Left ventricle myocardium inferior (tissue), 1 donor: ENCODE measurements around the gene ABCG1. TPM values are rescaled to one million over a fixed set of nuclear protein-coding genes. Genes with fewer than 3 reads are reported as not detected.

Experiments
- DNase-seq: peaks from one replicate; pipeline ENCODE4 v3.0.0-alpha.2; 2020
- H3K27ac ChIP-seq: fragments of 200-600 bp; replicated peaks from 2 replicates; pipeline ENCODE4 v1.8.0; 2021
- H3K27me3 ChIP-seq: fragments of 200-600 bp; 2 replicates; pipeline ENCODE4 v1.8.0; 2021; ENCODE audit warnings: low read depth
- H3K36me3 ChIP-seq: fragments of 200-600 bp; 2 replicates; pipeline ENCODE4 v1.8.0; 2021
- H3K4me1 ChIP-seq: fragments of 200-600 bp; 2 replicates; pipeline ENCODE4 v1.8.0; 2021
- H3K4me3 ChIP-seq: fragments of 200-600 bp; 2 replicates; pipeline ENCODE4 v1.8.0; 2021; ENCODE audit warnings: mild to moderate bottlenecking, moderate library complexity
- H3K9me3 ChIP-seq: fragments of 200-600 bp; replicated peaks from 2 replicates; pipeline ENCODE4 v1.8.0; 2021
- CTCF ChIP-seq: fragments of 200-600 bp; IDR thresholded peaks from 2 replicates; pipeline ENCODE4 v1.8.0; 2021; ENCODE audit warnings: antibody characterized with exemption, mild to moderate bottlenecking, borderline replicate concordance
- intact Hi-C: fragments of 100-400 bp; cut with micrococcal nuclease; formaldehyde crosslinking; loops from one replicate; pipeline ENCODE4 v1.11.0; 2022
- total RNA-seq: library from RNA; stranded (reverse); fragmentation: NEBNext Ultra II Directional; extraction: Animal tissue kit (Norgen Biotek cat#: 25700); gene quantifications from one replicate; pipeline ENCODE4 v1.2.1, GENCODE V29; 2021
- donor health status: DM: no; HTN: yes; CAD: no; lungs with severe emphysema.

The ABCG1 gene
- total RNA-seq, 1 donor from 2014 or later, result 8.7 TPM

GRCh38 chr21:42223826-42224575 is 5.1 kb downstream of the ABCG1 start:
- Histone ChIP-seq H3K9me3 (no peaks in the 10 kb centered on the region), H3K36me3 (peaks cover 14% of the 10 kb centered on the region), H3K27me3 (no peaks in the 10 kb centered on the region), H3K4me1 (peaks cover 55% of the 10 kb centered on the region), H3K27ac (no peak overlapping the region), H3K4me3 (no peak overlapping the region)
- no peak for DNase-seq
- TF ChIP-seq CTCF, result no peak
- intact Hi-C loops, result no loop called here

- no peaks in the 10 kb centered on the region for H3K27me3 ChIP-seq
- peaks cover 14% of the 10 kb centered on the region for H3K36me3 ChIP-seq
- no peak for TF ChIP-seq CTCF
- DNase-seq, result no peak
- no peaks in the 10 kb centered on the region for H3K9me3 ChIP-seq
- H3K4me1 ChIP-seq, result peaks cover 56% of the 10 kb centered on the region
- intact Hi-C loops, result no loop called here
- no peak overlapping the region for H3K27ac ChIP-seq
- H3K4me3 ChIP-seq, result no peak overlapping the region
Measured at GRCh38 chr21:42225042-42225441, 6.1 kb downstream of the ABCG1 start.

DNA sequence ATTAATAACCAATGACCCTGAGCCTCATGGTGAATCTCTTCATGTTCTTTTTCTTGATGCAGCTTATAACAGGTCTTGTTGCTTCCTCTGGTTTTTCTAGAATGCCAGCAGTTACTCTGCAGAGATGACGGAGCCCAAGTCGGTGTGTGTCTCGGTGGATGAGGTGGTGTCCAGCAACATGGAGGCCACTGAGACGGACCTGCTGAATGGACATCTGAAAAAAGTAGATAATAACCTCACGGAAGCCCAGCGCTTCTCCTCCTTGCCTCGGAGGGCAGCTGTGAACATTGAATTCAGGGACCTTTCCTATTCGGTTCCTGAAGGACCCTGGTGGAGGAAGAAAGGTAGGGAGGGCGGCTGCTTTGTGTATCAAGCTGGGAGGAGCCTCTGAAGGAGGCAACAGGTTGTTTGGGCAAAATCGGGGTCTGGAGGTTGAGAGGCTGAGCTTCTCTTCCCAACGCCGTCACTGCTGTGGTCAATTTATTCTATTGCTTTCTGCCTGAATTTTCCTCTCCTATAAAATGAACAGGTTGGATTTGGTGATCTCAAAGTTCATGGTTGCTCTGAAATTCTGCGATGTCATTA is 6.7 kb downstream of the ABCG1 start:
- no peak for DNase-seq
- no peak overlapping the region for H3K4me3 ChIP-seq
- H3K27me3 ChIP-seq, result no peaks in the 10 kb centered on the region
- H3K4me1 ChIP-seq, result peaks cover 57% of the 10 kb centered on the region
- TF ChIP-seq CTCF, result no peak
- H3K27ac ChIP-seq, result no peak overlapping the region
- intact Hi-C loops, result no loop called here
- H3K9me3 ChIP-seq, result no peaks in the 10 kb centered on the region
- peaks cover 14% of the 10 kb centered on the region for H3K36me3 ChIP-seq

- no peak for TF ChIP-seq CTCF
- Histone ChIP-seq H3K4me1 (peaks cover 57% of the 10 kb centered on the region), H3K4me3 (no peak overlapping the region), H3K36me3 (peaks cover 14% of the 10 kb centered on the region), H3K9me3 (no peaks in the 10 kb centered on the region), H3K27me3 (no peaks in the 10 kb centered on the region), H3K27ac (no peak overlapping the region)
- DNase-seq, result no peak
- intact Hi-C loops, result no loop called here
Measured at GRCh38 chr21:42226626-42227025, 7.7 kb downstream of the ABCG1 start.

DNA sequence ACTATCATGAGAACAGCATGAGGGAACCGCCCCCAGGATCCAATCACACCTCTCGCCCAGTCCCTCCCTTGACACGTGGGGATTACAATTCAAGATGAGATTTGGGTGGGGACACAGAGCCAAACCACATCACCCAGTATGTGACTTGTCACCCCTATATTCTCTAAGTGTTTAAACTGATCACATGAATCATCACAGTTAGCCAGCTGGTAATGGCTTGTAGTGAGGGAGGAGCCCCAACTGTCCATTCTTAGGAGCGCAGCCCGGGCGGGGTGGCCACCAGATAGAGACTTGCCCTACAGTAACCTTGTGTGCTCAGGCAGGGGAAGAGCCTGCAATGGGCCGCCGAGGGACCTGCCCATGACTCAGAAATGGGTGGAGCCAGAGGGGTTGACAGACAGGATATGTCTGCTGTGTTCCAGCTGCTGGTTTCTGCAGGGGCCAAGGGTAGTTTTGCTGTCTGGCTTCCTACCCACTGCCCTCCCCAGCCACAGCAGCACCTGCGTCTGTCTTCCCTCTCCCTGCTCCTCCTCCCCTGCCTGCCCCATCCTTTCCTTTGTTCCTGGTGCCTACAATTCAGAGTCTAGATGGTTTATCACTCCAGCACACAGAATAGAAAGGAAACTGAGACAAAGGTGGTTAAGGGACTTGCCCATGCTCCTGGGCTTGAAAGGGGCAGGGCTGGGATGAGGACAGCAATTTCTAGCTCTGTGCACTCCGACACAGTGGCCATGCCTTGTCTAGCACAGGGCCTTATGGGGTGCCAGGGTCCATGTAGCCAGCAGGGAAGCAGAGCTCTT is 9.2 kb downstream of the ABCG1 start:
- peak overlapping the region; percentile 80 for H3K27ac ChIP-seq
- peak; percentile 91 for DNase-seq
- peak overlapping the region; percentile 17 for H3K4me3 ChIP-seq
- H3K36me3 ChIP-seq, result peaks cover 14% of the 10 kb centered on the region
- H3K4me1 ChIP-seq, result peaks cover 60% of the 10 kb centered on the region
- intact Hi-C loops, result no loop called here
- TF ChIP-seq CTCF, result no peak
- H3K27me3 ChIP-seq, result no peaks in the 10 kb centered on the region
- H3K9me3 ChIP-seq, result no peaks in the 10 kb centered on the region
